Mesothelial cell of epicardium (in vitro differentiated cells): ENCODE data around the gene KANSL1. TPM values are rescaled to one million over a fixed set of nuclear protein-coding genes. Genes with fewer than 3 reads are reported as not detected.

Experiments
- DNase-seq, 2 experiments: peaks; one replicate each; pipeline ENCODE4 v3.0.0; 2021; ENCODE audit warnings: low spot score in 2 of 2; ENCODE audit not compliant: unreplicated experiment in 2 of 2
- H3K27ac Mint-ChIP-seq: 2 replicates; pipeline ENCODE4 v1.8.0; 2021; ENCODE audit warnings: mixed read lengths
- H3K27me3 Mint-ChIP-seq: 2 replicates; pipeline ENCODE4 v1.8.0; 2021; ENCODE audit warnings: low read depth, mixed read lengths
- H3K36me3 Mint-ChIP-seq: 2 replicates; pipeline ENCODE4 v1.8.0; 2021; ENCODE audit warnings: mixed read lengths
- H3K4me1 Mint-ChIP-seq: 2 replicates; pipeline ENCODE4 v1.8.0; 2021; ENCODE audit warnings: mixed read lengths
- H3K4me3 Mint-ChIP-seq: 2 replicates; pipeline ENCODE4 v1.8.0; 2021; ENCODE audit warnings: mild to moderate bottlenecking, moderate library complexity, mixed read lengths
- H3K9me3 Mint-ChIP-seq: 2 replicates; pipeline ENCODE4 v1.8.0; 2021; ENCODE audit warnings: mixed read lengths
- total RNA-seq: library from RNA; stranded (reverse); gene quantifications from 3 replicates; pipeline ENCODE4 v1.2.1, GENCODE V29; 2021
- TF ChIP-seq, protein P1 (sequence below): fragments of 200-600 bp; sonication (generic); IDR thresholded peaks from one replicate; pipeline ENCODE4 v1.5.0; 2021; ENCODE audit warnings: antibody characterized with exemption; ENCODE audit not compliant: unreplicated experiment

The KANSL1 gene
- total RNA-seq, 1 donor from 2014 or later = 189 TPM

DNA sequence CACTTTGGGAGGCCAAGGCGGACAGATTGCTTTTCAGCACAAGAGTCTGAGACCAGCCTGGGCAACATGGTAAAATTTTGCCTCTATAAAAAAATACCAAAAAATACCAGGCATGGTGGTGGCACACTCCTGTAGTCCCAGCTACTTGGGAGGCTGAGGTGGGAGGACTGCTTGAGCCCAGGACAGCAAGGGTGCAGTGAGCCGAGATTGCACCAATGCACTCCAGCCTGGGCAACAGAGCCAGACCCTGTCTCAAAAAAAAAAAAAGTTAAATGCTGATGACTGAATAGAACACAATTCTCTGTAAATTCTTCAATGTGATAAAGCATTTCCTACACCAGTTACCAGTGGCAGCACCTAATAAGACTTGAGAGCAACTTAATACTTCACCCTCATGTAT is 65.7 kb downstream of the KANSL1 start:
- H3K9me3 Mint-ChIP-seq = no peaks in the 10 kb centered on the region
- H3K36me3 Mint-ChIP-seq = peaks cover 2% of the 10 kb centered on the region
- peak overlapping the region; percentile 69 for H3K27ac Mint-ChIP-seq
- TF ChIP-seq, protein P1, sequence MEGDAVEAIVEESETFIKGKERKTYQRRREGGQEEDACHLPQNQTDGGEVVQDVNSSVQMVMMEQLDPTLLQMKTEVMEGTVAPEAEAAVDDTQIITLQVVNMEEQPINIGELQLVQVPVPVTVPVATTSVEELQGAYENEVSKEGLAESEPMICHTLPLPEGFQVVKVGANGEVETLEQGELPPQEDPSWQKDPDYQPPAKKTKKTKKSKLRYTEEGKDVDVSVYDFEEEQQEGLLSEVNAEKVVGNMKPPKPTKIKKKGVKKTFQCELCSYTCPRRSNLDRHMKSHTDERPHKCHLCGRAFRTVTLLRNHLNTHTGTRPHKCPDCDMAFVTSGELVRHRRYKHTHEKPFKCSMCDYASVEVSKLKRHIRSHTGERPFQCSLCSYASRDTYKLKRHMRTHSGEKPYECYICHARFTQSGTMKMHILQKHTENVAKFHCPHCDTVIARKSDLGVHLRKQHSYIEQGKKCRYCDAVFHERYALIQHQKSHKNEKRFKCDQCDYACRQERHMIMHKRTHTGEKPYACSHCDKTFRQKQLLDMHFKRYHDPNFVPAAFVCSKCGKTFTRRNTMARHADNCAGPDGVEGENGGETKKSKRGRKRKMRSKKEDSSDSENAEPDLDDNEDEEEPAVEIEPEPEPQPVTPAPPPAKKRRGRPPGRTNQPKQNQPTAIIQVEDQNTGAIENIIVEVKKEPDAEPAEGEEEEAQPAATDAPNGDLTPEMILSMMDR = no peak
- H3K27me3 Mint-ChIP-seq = no peaks in the 10 kb centered on the region
- H3K4me1 Mint-ChIP-seq = peaks cover 45% of the 10 kb centered on the region
- DNase-seq = no peak
- H3K4me3 Mint-ChIP-seq = no peak overlapping the region

DNA sequence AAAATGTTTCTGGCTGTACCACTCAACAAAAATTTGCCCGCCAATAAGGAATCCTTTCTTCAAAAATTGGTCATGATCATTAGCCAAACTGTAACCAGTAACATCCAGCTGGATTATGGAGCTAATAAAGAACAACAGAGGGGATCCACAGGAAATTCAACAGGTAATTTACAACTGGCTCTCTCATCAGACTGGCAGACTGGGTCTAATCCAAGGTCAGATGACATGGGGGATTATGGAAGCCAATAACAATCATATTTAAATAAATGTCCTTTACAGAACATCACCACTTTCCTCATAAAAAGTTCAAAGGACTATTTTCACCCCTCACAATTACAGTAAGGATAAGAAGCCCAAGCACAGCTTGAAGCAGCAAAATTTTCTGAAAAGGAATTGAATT is 66.4 kb downstream of the KANSL1 start:
- Mint-ChIP-seq H3K36me3 (peaks cover 2% of the 10 kb centered on the region), H3K27me3 (no peaks in the 10 kb centered on the region), H3K4me3 (no peak overlapping the region), H3K4me1 (peaks cover 52% of the 10 kb centered on the region), H3K9me3 (no peaks in the 10 kb centered on the region), H3K27ac (peak overlapping the region; percentile 69)
- DNase-seq = no peak
- TF ChIP-seq, protein P1 = no peak

- TF ChIP-seq, protein P1 = no peak
- H3K27me3 Mint-ChIP-seq = no peaks in the 10 kb centered on the region
- peaks cover 57% of the 10 kb centered on the region for H3K4me1 Mint-ChIP-seq
Observed at GRCh38 chr17:46125831-46126230, 67.4 kb downstream of the KANSL1 start.

GRCh38 chr17:46124695-46125592 is 68.3 kb downstream of the KANSL1 start:
- Mint-ChIP-seq H3K27me3 (no peaks in the 10 kb centered on the region), H3K27ac (no peak overlapping the region), H3K36me3 (peaks cover 2% of the 10 kb centered on the region), H3K4me1 (peaks cover 53% of the 10 kb centered on the region), H3K4me3 (no peak overlapping the region), H3K9me3 (no peaks in the 10 kb centered on the region)
- DNase-seq = no peak
- TF ChIP-seq, protein P1 = no peak

More at GRCh38 chr17:46125831-46126230, 67.4 kb downstream of the KANSL1 start:
- no peak overlapping the region for H3K4me3 Mint-ChIP-seq
- peaks cover 2% of the 10 kb centered on the region for H3K36me3 Mint-ChIP-seq
- H3K27ac Mint-ChIP-seq = no peak overlapping the region
- DNase-seq = no peak
- H3K9me3 Mint-ChIP-seq = no peaks in the 10 kb centered on the region

- H3K27me3 Mint-ChIP-seq = no peaks in the 10 kb centered on the region
- H3K9me3 Mint-ChIP-seq = peaks cover 5% of the 10 kb centered on the region
- no peak for DNase-seq
- no peak overlapping the region for H3K4me3 Mint-ChIP-seq
- peaks cover 43% of the 10 kb centered on the region for H3K4me1 Mint-ChIP-seq
- TF ChIP-seq, protein P1 = no peak
- no peak overlapping the region for H3K27ac Mint-ChIP-seq
- H3K36me3 Mint-ChIP-seq = peaks cover 4% of the 10 kb centered on the region
Observed at GRCh38 chr17:46123607-46124006, 69.6 kb downstream of the KANSL1 start.
